Brain microvascular endothelial cell (primary cell): ENCODE results near the gene AQP12A.

ENCODE experiments used
- DNase-seq: peaks from one replicate; pipeline ENCODE4 v3.0.0-alpha.2; 2020
- H3K27ac ChIP-seq: fragments of 250-450 bp; sonication (Bioruptor Pico); 2 replicates; pipeline ENCODE4 v1.5.1; 2020; ENCODE audit warnings: mild to moderate bottlenecking, moderate library complexity
- H3K27me3 ChIP-seq: fragments of 250-450 bp; sonication (Bioruptor Pico); replicated peaks from 2 replicates; pipeline ENCODE4 v1.5.1; 2020; ENCODE audit warnings: mild to moderate bottlenecking
- H3K36me3 ChIP-seq: fragments of 250-450 bp; sonication (Bioruptor Pico); replicated peaks from 2 replicates; pipeline ENCODE4 v1.5.1; 2020; ENCODE audit warnings: mild to moderate bottlenecking
- H3K4me3 ChIP-seq: 2 replicates; pipeline ENCODE4 v1.5.1; 2011; ENCODE audit warnings: low read depth, mild to moderate bottlenecking, control low read depth, low read length, moderate library complexity
- CTCF ChIP-seq: IDR thresholded peaks from 2 replicates; pipeline ENCODE4 v1.5.1; 2011; ENCODE audit warnings: low read depth, mild to moderate bottlenecking, moderate library complexity, low read length, control low read depth, inconsistent platforms; ENCODE audit errors: missing control alignments
- in situ Hi-C: cut with HindIII; loops from 2 replicates; pipeline ENCODE4 v1.10.0; 2017; ENCODE audit warnings: low sequenced_read_pairs, low pct_ligation_motif_present

Gene AQP12A

GRCh38 chr2:240644171-240644651 is 47.5 kb upstream of the AQP12A start:
- no peak for DNase-seq
- in situ Hi-C loops = no loop called here
- Histone ChIP-seq H3K4me3 (no peak overlapping the region), H3K36me3 (no peaks in the 10 kb centered on the region), H3K27ac (no peak overlapping the region), H3K27me3 (peaks cover 32% of the 10 kb centered on the region)
- TF ChIP-seq CTCF = no peak

GRCh38 chr2:240644859-240645301 is 46.8 kb upstream of the AQP12A start:
- no peak for DNase-seq
- peaks cover 34% of the 10 kb centered on the region for H3K27me3 ChIP-seq
- TF ChIP-seq CTCF = no peak
- in situ Hi-C loops = no loop called here
- no peak overlapping the region for H3K4me3 ChIP-seq
- no peaks in the 10 kb centered on the region for H3K36me3 ChIP-seq
- H3K27ac ChIP-seq = no peak overlapping the region

- H3K36me3 ChIP-seq = no peaks in the 10 kb centered on the region
- no peak overlapping the region for H3K4me3 ChIP-seq
- no peak for DNase-seq
- no peak overlapping the region for H3K27ac ChIP-seq
- TF ChIP-seq CTCF = no peak
- in situ Hi-C loops = no loop called here
- H3K27me3 ChIP-seq = peaks cover 34% of the 10 kb centered on the region
These were observed 46.3 kb upstream of the AQP12A start for GRCh38 chr2:240645346-240645745.

- TF ChIP-seq CTCF = no peak
- Histone ChIP-seq H3K36me3 (no peaks in the 10 kb centered on the region), H3K27ac (no peak overlapping the region), H3K4me3 (no peak overlapping the region), H3K27me3 (peaks cover 34% of the 10 kb centered on the region)
- no peak for DNase-seq
- in situ Hi-C loops = no loop called here
These were observed 45.9 kb upstream of the AQP12A start for GRCh38 chr2:240645801-240646175.

- peaks cover 34% of the 10 kb centered on the region for H3K27me3 ChIP-seq
- no peak overlapping the region for H3K27ac ChIP-seq
- no peak for DNase-seq
- TF ChIP-seq CTCF = no peak
- H3K36me3 ChIP-seq = no peaks in the 10 kb centered on the region
- no peak overlapping the region for H3K4me3 ChIP-seq
- in situ Hi-C loops = no loop called here
These were observed 45.3 kb upstream of the AQP12A start for GRCh38 chr2:240646176-240646899.
